Germinal center (tissue), 1 donor: ENCODE results near the gene STT3B.

ENCODE experiments used
- DNase-seq: peaks from one replicate; pipeline ENCODE4 v3.0.0; 2012; ENCODE audit warnings: mixed read lengths, low spot score

STT3B gene

DNA sequence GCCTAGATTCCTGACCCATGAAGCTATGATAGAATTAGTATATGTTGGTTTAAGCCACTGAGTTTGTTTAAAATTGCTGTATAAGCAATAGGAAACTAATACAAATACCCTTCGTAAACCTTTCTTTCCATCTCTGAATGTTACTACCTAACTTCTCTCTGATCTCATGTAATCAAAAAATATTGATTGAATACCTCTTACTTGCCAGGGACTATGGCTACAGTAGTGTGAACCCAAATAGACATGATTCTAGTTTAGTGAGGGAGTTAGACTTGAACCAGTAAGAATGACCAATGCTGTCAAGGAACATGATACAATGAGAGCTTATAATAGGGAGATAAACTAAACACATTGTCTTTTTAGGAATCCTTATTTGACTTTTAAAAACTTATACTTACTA lies 19.4 kb downstream of the STT3B start:
- no peak for DNase-seq

DNA sequence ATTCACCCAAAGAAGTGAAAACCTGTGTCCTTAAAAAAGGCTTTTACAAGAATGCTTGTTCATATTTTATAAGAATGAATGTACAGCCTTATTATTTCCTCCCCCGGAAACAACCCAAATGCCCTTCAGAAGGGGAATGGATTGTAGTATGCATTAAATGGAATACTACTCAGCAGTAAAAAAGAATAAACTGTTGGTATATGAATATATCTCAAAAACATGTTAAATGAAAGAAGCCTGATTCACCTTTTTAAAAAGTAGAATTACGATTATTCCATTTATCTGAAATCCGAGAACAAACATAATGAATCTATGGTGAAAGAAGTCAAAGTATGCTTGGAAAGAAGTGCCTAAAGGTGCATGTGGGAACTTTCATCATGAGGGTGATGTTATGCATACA lies 20.5 kb downstream of the STT3B start:
- DNase-seq = no peak

DNA sequence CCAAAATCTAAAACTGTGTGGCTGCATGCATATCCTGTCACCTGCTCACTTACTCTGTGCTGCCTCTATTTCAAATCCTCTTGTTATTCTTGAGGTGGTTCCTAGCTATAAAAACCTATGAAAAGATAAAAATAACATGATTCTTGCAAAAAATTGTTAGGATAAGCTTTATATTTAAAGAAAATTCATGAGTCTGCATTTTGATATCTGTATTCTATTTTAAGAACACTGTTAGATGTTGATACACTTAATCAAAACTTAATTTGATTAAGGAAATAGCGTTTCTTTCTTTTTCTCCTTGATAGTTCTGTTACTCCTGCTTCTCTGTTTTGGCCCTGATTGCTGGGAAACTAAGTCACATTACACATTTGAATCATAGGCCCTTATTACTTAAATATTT lies 22.5 kb downstream of the STT3B start:
- DNase-seq = no peak

GRCh38 chr3:31559872-31560534 lies 27.3 kb downstream of the STT3B start:
- no peak for DNase-seq

DNA sequence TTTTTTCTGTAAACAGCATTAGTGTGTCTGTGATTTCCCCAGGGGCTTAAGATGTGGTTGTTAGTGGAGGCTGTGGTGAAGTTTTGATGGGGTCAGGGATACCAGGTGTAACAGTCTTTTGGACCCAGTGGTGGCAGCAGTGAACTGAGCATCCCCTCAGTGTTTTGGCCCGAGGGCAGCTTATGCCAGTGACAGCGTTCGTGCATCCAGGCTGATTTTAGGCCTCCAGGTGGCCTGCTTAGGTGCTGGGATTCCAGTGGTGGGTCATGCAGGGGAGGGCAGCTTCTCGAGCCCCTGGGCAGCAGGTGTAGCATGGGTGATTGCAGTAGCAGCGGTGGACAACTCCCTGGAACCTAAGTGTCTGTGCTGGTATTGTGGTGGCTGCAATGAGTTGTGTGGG lies 29.2 kb downstream of the STT3B start:
- DNase-seq = no peak

DNA sequence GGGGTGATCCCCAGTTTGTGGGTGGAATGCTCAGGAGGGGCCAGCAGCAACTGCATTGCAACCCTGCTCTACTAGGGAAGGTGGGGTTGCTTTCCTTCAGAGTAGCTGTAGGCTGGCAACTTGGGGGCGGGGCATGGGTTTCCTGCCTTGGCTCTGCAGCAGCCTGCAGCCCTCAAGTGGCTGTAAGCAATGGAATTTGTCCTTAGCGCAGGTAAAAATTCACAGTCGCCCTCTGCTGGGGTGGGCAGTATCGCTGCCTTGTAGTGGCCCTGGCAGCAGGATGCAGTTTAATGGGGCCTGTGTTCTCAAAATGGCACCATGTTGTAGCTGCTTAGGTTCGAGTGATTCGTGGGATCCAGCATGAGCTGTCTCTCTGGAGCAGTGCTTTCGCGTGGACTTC lies 29.8 kb downstream of the STT3B start:
- DNase-seq = no peak

DNA sequence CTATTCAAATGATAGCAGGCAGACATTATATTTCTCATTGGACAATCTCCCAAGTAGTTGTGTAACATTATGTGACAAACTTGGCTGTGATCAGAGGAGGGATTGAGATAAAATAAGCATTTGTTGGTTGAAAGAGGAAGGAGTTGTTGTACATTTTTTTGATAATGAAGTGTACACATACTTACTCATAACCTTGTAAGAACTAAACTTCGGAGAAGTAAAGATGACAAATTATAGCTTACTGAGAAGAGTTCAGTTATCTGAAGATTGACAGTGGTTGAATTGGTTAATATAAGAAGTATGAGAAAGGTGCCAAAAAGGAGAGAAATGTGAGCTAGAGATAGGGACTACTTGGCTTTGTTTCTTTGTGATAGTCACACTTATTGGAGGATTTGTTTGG lies 32.6 kb downstream of the STT3B start:
- DNase-seq = no peak

- peak; percentile 30 for DNase-seq
Measured at GRCh38 chr3:31567036-31567435, 34.3 kb downstream of the STT3B start.

GRCh38 chr3:31568649-31569048 lies 35.9 kb downstream of the STT3B start:
- DNase-seq = no peak

DNA sequence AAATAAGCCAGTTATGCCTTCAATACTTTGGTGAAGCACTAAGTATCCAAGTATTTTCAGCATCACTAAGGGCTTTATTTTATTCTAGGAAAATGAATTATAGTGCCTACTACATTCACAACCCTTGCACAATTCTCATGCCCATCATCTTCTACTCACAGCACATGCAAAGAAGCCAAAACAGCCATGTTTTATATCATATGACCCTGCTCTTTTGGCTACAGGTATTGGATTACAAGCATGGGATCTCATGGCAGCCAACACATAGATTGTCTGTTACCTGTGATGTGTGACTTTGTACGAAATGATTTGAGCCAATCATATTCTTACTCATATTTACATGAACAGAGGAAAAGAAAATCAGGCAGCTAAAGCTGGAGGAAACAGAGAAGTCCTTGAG lies 38.6 kb downstream of the STT3B start:
- DNase-seq = no peak

GRCh38 chr3:31572236-31573004 lies 39.7 kb downstream of the STT3B start:
- no peak for DNase-seq

- DNase-seq = peak; percentile 20
Measured at GRCh38 chr3:31573036-31573779, 40.5 kb downstream of the STT3B start.

- no peak for DNase-seq
Measured at GRCh38 chr3:31575448-31575847, 42.7 kb downstream of the STT3B start.

GRCh38 chr3:31576521-31576920 lies 43.8 kb downstream of the STT3B start:
- no peak for DNase-seq

DNA sequence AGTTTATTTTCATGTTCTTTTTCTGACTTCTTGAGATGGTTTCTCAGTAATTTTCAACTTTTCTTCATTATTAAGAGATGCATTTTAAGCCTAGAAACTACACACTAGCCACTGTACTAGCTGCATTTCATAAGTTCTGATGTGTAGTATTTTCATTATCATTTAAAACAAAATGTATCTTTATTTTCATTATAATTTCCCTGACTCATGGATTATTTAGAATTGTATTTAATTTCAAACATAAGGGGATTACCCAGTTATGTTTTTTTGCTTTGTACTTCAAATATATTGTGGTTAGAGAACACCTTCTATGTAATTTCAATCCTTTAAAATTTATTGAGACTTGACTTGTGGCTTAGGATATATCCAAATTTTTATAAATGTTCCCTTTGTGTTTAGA lies 44.5 kb downstream of the STT3B start:
- no peak for DNase-seq

- no peak for DNase-seq
Measured at GRCh38 chr3:31579828-31580227, 47.1 kb downstream of the STT3B start.

DNA sequence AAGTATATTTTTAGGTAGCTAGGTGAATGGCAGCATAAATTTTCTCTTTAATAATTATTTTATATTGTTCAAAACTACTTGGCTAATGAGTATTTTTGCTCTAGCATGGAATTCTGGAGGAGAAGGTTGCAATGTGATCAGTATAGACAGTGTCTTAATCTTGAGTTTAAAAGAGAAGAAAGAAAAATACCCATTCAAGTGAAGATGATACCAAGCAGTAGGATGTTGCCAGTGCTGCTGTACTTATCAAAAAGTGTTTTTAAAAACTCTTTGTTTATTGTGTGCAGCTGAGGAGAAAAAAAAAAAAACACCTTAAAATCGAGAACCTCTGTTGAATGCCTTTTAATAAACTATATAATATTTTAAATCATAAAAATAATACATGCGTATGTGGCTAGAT lies 47.9 kb downstream of the STT3B start:
- DNase-seq = no peak

GRCh38 chr3:31581660-31582059 lies 48.9 kb downstream of the STT3B start:
- no peak for DNase-seq

DNA sequence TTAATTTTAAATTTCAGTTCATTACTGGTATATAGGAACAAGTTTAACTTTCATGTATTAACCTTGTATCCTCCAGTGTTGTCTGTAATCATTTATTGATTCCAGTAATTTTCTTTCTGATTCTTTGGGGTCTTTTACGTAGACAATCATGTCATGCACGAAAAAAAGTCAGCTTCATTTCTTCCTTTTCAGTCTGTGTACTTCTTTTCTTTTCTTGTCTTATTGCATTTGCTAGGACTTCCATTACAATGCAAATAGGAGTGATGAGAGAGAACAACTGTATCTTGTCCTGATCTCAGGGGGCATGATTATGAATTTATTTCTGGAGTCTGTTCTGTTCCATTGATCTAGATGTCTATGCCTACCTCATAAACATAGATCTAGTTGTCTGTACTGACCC lies 56.5 kb downstream of the STT3B start:
- DNase-seq = no peak

DNA sequence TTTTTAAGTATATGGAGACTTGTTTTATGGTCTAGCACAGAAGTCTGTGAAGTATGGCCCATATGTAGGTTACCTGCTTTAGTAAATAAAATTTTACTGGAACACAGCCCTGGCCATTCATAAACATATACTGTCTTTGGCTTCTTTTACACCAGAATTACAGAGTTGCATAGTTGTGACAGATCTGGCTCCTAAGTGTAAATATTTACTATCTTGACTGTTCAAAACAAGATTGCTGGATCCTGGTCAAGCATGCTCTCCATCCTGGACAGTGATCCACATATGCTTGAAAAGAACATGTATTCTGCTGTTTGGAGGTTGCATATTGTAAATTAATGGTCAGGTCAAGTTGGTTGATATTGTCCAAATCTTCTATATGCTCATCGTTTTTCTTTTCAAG lies 57.9 kb downstream of the STT3B start:
- DNase-seq = no peak

GRCh38 chr3:31592764-31593163 lies 60.0 kb downstream of the STT3B start:
- no peak for DNase-seq

- DNase-seq = no peak
Measured at GRCh38 chr3:31596176-31596575, 63.5 kb downstream of the STT3B start.

- no peak for DNase-seq
Measured at GRCh38 chr3:31600431-31600830, 67.7 kb downstream of the STT3B start.
